Activated CD4-positive, CD25-positive, alpha-beta regulatory T cell treated with anti-CD3 and anti-CD28 coated beads, Interleukin-2, amount 50 U/mL, for 24 hours (primary cell): ENCODE results near the gene APC2.

Source experiments
- ATAC-seq, 2 donors: fragments of 150-1000 bp; cut with Tn5 transposase; one replicate each; pipeline ENCODE4 v1.10.0; 2021; ENCODE audit warnings: mild to moderate bottlenecking in 1 of 2, moderate library complexity in 1 of 2

APC2 gene

GRCh38 chr19:1449467-1450442 lies at the start of gene APC2:
APC2 (plus strand) TSS chr19:1450121; CDS start chr19:1453002, 2,881 bp downstream.
- ATAC-seq, result peak; percentile 22 to 30

- ATAC-seq, result peak in 1 of 2 donors; percentile 2
Observed at GRCh38 chr19:1400281-1401137, 49.4 kb upstream of the APC2 start.

- peak; percentile 75 to 78 for ATAC-seq
Observed at GRCh38 chr19:1401138-1401888, 48.6 kb upstream of the APC2 start, which contains the start of gene GAMT. GAMT (minus strand) TSS chr19:1401542; CDS start chr19:1401476, 66 bp downstream.

- ATAC-seq, result no peak
Observed at GRCh38 chr19:1401889-1402217, 48.1 kb upstream of the APC2 start.

- ATAC-seq, result no peak
Observed at GRCh38 chr19:1402411-1403070, 47.4 kb upstream of the APC2 start.

- peak; percentile 83 to 84 for ATAC-seq
Observed at GRCh38 chr19:1406774-1407527, 43.0 kb upstream of the APC2 start.

- ATAC-seq, result peak in 1 of 2 donors; percentile 0
Observed at GRCh38 chr19:1407528-1408299, 42.2 kb upstream of the APC2 start, which contains the start of gene DAZAP1. DAZAP1 (plus strand) TSS chr19:1407586; CDS start chr19:1407774, 188 bp downstream.

- ATAC-seq, result peak; percentile 8 to 17
Observed at GRCh38 chr19:1408300-1409203, 41.4 kb upstream of the APC2 start.

- no peak for ATAC-seq
Observed at GRCh38 chr19:1409204-1410005, 40.5 kb upstream of the APC2 start.

- ATAC-seq, result no peak
Observed at GRCh38 chr19:1410136-1410786, 39.7 kb upstream of the APC2 start.

GRCh38 chr19:1410789-1411188 lies 39.1 kb upstream of the APC2 start:
- no peak for ATAC-seq

- ATAC-seq, result no peak
Observed at GRCh38 chr19:1411255-1412191, 38.4 kb upstream of the APC2 start.

- no peak for ATAC-seq
Observed at GRCh38 chr19:1412323-1412923, 37.5 kb upstream of the APC2 start.

- ATAC-seq, result no peak
Observed at GRCh38 chr19:1412995-1413800, 36.7 kb upstream of the APC2 start.
